Esophagus squamous epithelium (tissue), 4 donors: ENCODE measurements around the gene SLC6A17.

Source experiments
- CTCF ChIP-seq, 6 experiments: fragments of 450-650 bp in 4 of 6; fragments of 200-600 bp in 2 of 6; sonication (generic) in 2 of 6; IDR thresholded peaks; one replicate each; pipeline ENCODE4 v1.5.1; 2016 to 2019; ENCODE audit warnings: antibody characterized with exemption in 6 of 6, mild to moderate bottlenecking in 4 of 6, moderate library complexity in 4 of 6
- POLR2A ChIP-seq, 4 donors: fragments of 450-650 bp; IDR thresholded peaks; one replicate each; pipeline ENCODE4 v1.6.1; 2017; ENCODE audit warnings: antibody characterized with exemption in 4 of 4, mild to moderate bottlenecking in 4 of 4, moderate library complexity in 3 of 4

DNA sequence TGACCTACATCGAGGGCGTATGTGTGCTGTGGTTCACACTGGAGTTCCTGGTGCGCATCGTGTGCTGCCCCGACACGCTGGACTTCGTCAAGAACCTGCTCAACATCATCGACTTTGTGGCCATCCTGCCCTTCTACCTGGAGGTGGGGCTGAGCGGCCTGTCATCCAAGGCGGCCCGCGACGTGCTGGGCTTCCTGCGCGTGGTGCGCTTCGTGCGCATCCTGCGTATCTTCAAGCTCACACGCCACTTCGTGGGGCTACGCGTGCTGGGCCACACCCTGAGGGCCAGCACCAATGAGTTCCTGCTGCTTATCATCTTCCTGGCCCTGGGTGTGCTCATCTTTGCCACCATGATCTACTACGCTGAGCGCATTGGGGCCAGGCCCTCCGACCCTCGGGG, 72.8 kb downstream of the SLC6A17 start:
- no peak for TF ChIP-seq CTCF (IDR thresholded peaks at IDR 0.05)
- TF ChIP-seq POLR2A (IDR thresholded peaks at IDR 0.05), result no peak
